Mucosa of descending colon (tissue), 3 donors: ENCODE data around the gene CPA3. TPM values are rescaled to one million over a fixed set of nuclear protein-coding genes. Genes with fewer than 3 reads are reported as not detected.

ENCODE experiments used
- ATAC-seq: fragments of 200-7000 bp; cut with Tn5 transposase; one replicate; pipeline ENCODE4 v1.9.1; 2020; ENCODE audit warnings: mild to moderate bottlenecking, moderate library complexity
- DNase-seq, 3 donors: peaks; one replicate each; pipeline ENCODE4 v3.0.0-alpha.2; 2020
- H3K36me3 ChIP-seq: fragments of 200-600 bp; one replicate; pipeline ENCODE4 v1.8.0; 2021; ENCODE audit warnings: low read depth, mild to moderate bottlenecking
- H3K4me1 ChIP-seq: fragments of 200-600 bp; one replicate; pipeline ENCODE4 v1.8.0; 2021; ENCODE audit warnings: low read depth, mild to moderate bottlenecking
- H3K4me3 ChIP-seq: fragments of 200-600 bp; one replicate; pipeline ENCODE4 v1.8.0; 2021; ENCODE audit warnings: mild to moderate bottlenecking
- H3K9me3 ChIP-seq: fragments of 200-600 bp; one replicate; pipeline ENCODE4 v1.8.0; 2021; ENCODE audit warnings: mild to moderate bottlenecking
- intact Hi-C, 2 donors: fragments of 100-400 bp; cut with DNase I in 1 of 2; cut with micrococcal nuclease in 1 of 2; formaldehyde crosslinking; loops; one replicate each; pipeline versions ENCODE4 v1.11.0 to v1.11.1; 2022; cut with DNase I, micrococcal nuclease
- total RNA-seq, 3 donors: library from RNA; stranded (reverse); fragmentation: NEBNext Ultra II Directional in 2 of 3; extraction: Animal tissue kit (Norgen Biotek cat#: 25700) in 2 of 3; gene quantifications; one replicate each; pipeline versions ENCODE4 v1.2.1 to v1.2.4, GENCODE V29; 2021 to 2023
- TF ChIP-seq, protein P1 (sequence below): fragments of 200-600 bp; IDR thresholded peaks from one replicate; pipeline ENCODE4 v1.8.0; 2022; ENCODE audit warnings: antibody characterized with exemption, mild to moderate bottlenecking
- donor health status: DM: no; HTN: no; CAD: no; lungs with moderate emphysema.
- donor health status: DM: no; HTN: no; CAD: no.
- donor health status: DM: no; HTN: yes; CAD: no.

Gene CPA3
- total RNA-seq, 3 donors from 2014 or later, result 1.8 to 20.6 (median 13.8) TPM

DNA sequence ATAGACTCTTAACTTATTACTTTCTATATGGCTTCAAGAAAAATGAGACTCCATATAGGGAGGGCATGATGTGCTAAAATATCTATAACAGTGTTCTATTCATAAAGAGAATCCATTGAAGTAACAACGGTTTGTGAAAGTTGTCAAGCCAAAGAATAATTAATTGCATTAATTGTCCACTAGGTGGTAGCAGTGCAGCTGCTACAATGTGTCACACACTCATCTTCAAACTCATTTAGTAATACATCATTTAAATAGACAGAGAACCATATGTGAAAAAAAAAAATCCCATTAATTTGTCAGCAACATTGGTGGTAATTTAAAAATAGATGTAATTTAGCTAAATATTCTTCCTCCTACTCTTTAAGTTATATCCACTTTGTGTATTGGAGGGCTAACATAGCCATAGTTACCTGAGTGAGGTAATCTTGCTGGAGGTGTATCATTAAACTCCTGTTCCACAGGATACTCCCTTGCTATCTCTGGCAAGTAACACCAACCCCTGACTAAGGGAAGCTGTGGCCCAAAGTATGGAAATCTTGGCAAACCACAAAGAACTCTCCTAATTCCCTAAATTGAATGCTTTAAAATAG lies 3.7 kb upstream of the CPA3 start:
- intact Hi-C loops, result loop anchor here (5.0 kb wide), 2 partner anchors 81 to 86 kb away; no protein-coding TSS in a partner anchor
- Histone ChIP-seq H3K9me3 (no peaks in the 10 kb centered on the region), H3K4me3 (no peak overlapping the region), H3K36me3 (no peaks in the 10 kb centered on the region), H3K4me1 (no peaks in the 10 kb centered on the region)
- DNase-seq, result no peak
- TF ChIP-seq, protein P1, sequence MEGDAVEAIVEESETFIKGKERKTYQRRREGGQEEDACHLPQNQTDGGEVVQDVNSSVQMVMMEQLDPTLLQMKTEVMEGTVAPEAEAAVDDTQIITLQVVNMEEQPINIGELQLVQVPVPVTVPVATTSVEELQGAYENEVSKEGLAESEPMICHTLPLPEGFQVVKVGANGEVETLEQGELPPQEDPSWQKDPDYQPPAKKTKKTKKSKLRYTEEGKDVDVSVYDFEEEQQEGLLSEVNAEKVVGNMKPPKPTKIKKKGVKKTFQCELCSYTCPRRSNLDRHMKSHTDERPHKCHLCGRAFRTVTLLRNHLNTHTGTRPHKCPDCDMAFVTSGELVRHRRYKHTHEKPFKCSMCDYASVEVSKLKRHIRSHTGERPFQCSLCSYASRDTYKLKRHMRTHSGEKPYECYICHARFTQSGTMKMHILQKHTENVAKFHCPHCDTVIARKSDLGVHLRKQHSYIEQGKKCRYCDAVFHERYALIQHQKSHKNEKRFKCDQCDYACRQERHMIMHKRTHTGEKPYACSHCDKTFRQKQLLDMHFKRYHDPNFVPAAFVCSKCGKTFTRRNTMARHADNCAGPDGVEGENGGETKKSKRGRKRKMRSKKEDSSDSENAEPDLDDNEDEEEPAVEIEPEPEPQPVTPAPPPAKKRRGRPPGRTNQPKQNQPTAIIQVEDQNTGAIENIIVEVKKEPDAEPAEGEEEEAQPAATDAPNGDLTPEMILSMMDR, result peak; percentile 68
- ATAC-seq, result peak; percentile 59

DNA sequence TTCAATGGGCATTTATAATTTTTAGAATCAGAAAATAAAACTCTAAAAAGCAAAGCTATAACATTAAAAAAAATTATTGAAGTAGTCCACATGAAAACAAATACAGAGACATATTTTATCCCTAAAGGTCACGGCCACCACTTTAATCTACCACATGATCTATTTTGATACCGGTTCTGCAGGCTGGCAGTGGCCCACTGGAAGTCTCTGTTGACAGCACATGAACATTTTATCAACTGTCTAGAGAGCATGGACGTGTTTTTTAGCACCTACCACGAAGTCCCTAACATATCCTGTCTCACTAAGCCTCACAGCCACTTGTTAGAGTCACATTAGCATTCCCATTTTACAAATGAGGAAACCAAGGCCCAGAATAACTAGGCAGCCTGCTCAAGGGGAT lies 1.8 kb upstream of the CPA3 start:
- intact Hi-C loops, result loop anchor here (5.0 kb wide), 2 partner anchors 79 to 84 kb away; no protein-coding TSS in a partner anchor
- ATAC-seq (no peak), DNase-seq (no peak)
- no peaks in the 10 kb centered on the region for H3K9me3 ChIP-seq
- H3K4me1 ChIP-seq, result no peaks in the 10 kb centered on the region
- no peak overlapping the region for H3K4me3 ChIP-seq
- TF ChIP-seq, protein P1, result no peak
- H3K36me3 ChIP-seq, result no peaks in the 10 kb centered on the region

DNA sequence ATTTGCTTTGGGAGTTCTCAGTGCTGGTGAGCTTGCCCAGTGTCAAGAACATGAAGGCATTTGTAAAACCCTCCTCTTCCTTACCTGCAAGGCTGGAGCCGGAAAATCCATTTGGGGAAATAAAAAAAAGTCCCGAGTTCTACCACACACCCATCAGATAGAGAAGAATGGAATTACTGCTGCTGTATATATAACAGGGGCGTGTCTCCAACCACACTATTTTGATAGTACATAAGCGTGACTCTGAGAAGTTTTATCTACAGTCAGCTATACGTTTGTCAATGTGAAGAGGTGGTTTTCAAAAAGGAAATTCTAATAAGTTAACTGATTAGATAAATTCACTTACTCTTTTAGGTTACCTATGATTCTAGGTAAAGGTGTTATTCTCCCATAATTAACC lies 1.3 kb upstream of the CPA3 start:
- no peak overlapping the region for H3K4me3 ChIP-seq
- no peaks in the 10 kb centered on the region for H3K4me1 ChIP-seq
- no peaks in the 10 kb centered on the region for H3K36me3 ChIP-seq
- TF ChIP-seq, protein P1, result no peak
- DNase-seq, result peak in 1 of 3 donors; percentile 14
- no peaks in the 10 kb centered on the region for H3K9me3 ChIP-seq
- peak; percentile 75 for ATAC-seq
- intact Hi-C loops, result loop anchor here (5.0 kb wide), 2 partner anchors 78 to 83 kb away; no protein-coding TSS in a partner anchor

DNA sequence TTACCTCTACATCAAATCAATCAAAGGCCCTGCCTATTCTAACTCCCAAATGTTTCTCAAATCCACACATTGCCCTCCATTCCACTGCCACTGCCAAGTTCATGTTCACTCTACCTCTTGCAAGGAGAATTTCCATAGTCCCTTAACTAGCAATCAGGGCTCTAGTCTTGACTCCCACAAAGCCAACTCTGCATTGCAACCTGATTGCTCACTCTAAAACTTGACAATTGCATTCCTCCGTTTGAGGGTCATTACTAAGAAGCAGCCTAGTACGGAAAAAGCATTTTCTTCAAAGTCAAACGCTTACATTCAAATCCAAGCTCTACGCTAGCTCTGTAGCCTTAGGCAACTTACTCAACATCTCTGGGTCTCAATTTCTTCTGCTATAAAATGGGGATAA lies 1.2 kb downstream of the CPA3 start:
- no peak for DNase-seq
- no peaks in the 10 kb centered on the region for H3K4me1 ChIP-seq
- intact Hi-C loops, result no loop called here
- no peaks in the 10 kb centered on the region for H3K9me3 ChIP-seq
- TF ChIP-seq, protein P1, result no peak
- H3K36me3 ChIP-seq, result no peaks in the 10 kb centered on the region
- no peak overlapping the region for H3K4me3 ChIP-seq
- no peak for ATAC-seq

DNA sequence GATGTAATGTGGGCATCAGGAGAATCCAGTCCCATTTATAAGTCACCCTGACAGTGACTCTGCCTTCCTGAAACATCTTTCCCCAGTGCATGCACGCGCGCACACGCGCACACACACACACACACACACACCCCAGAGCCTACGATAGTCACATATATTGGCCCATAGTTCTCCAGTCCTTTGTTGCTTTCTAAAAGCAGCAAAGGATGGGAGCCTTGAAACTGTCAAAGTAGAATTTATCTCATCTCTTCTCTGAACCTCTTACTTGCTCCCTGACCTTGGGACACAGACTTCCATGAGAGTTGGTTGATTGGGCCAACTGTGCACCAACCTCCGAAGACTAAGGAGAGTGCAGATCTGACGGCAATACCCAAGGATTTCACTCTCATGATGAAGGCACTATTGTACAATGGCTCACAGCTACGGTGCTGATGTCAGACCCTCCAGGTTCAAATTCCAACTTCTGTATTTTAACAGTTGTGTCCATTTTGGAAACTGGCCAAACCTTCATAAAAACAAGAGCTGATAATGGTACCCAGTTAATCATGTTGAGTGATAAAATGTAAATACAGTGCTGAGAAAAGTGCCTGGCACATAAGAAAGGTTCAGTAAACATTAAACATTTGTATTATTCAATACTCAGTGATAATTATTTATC lies 8.3 kb downstream of the CPA3 start:
- DNase-seq (no peak), ATAC-seq (no peak)
- intact Hi-C loops, result no loop called here
- TF ChIP-seq, protein P1, result no peak
- Histone ChIP-seq H3K36me3 (no peaks in the 10 kb centered on the region), H3K4me3 (no peak overlapping the region), H3K9me3 (no peaks in the 10 kb centered on the region), H3K4me1 (no peaks in the 10 kb centered on the region)
